Upper lobe of left lung (tissue), 6 donors: Measurements from ENCODE around the gene NRXN3. TPM values are rescaled to one million over a fixed set of nuclear protein-coding genes. Genes with fewer than 3 reads are reported as not detected.

Source experiments
- ATAC-seq, 2 donors: fragments of 200-7000 bp; cut with Tn5 transposase; one replicate each; pipeline ENCODE4 v1.9.1; 2022; ENCODE audit warnings: mild to moderate bottlenecking in 2 of 2, moderate library complexity in 2 of 2; ENCODE audit not compliant: low FRiP score in 2 of 2
- DNase-seq, 2 donors: peaks; one replicate each; pipeline ENCODE4 v3.0.0-alpha.2; 2019 to 2020
- H3K27ac ChIP-seq, 4 donors: fragments of 200-600 bp; sonication (generic); one replicate each; pipeline ENCODE4 v1.5.1; 2016 to 2019
- H3K27me3 ChIP-seq, 4 donors: fragments of 200-600 bp; sonication (generic); one replicate each; pipeline ENCODE4 v1.5.1; 2017 to 2019
- H3K36me3 ChIP-seq, 4 donors: fragments of 200-600 bp; sonication (generic); one replicate each; pipeline ENCODE4 v1.5.1; 2016 to 2019
- H3K4me1 ChIP-seq, 4 donors: fragments of 200-600 bp; sonication (generic); one replicate each; pipeline ENCODE4 v1.5.1; 2018 to 2019
- H3K4me3 ChIP-seq, 4 donors: fragments of 200-600 bp; sonication (generic); one replicate each; pipeline ENCODE4 v1.5.1; 2017 to 2019; ENCODE audit warnings: mild to moderate bottlenecking in 2 of 4, moderate library complexity in 1 of 4
- H3K9me3 ChIP-seq, 4 donors: fragments of 200-600 bp; sonication (generic); one replicate each; pipeline ENCODE4 v1.5.1; 2018 to 2019
- CTCF ChIP-seq, 6 experiments: fragments of 450-650 bp in 4 of 6; fragments of 200-600 bp in 2 of 6; sonication (generic) in 2 of 6; IDR thresholded peaks; one replicate each; pipeline ENCODE4 v1.5.1; 2016 to 2019; ENCODE audit warnings: antibody characterized with exemption in 6 of 6
- EP300 ChIP-seq, 4 donors: sonication (generic); formaldehyde crosslinking; IDR thresholded peaks; one replicate each; pipeline ENCODE4 v1.5.1; 2017; ENCODE audit warnings: antibody characterized with exemption in 4 of 4, control low read depth in 2 of 4
- POLR2A ChIP-seq, 4 donors: fragments of 450-650 bp; IDR thresholded peaks; one replicate each; pipeline ENCODE4 v1.5.1; 2016 to 2017; ENCODE audit warnings: antibody characterized with exemption in 4 of 4, mild to moderate bottlenecking in 2 of 4
- POLR2AphosphoS5 ChIP-seq, 2 donors: sonication (generic); formaldehyde crosslinking; IDR thresholded peaks; one replicate each; pipeline ENCODE4 v1.5.1; 2017; ENCODE audit warnings: antibody characterized with exemption in 2 of 2
- WGBS, 2 donors: methylation state at CpG; one replicate each; pipeline ENCODE4 v1.1.5; 2017 to 2018; 5-methylcytosine and 5-hydroxymethylcytosine counted together
- total RNA-seq, 6 donors: library from RNA; depleted of rRNA in 4 of 6; stranded (reverse); fragments of >200 nt in 4 of 6; gene quantifications; one replicate each; pipeline versions ENCODE4 v1.1.0 to v1.2.1, GENCODE V29; 2016 to 2021
- donor health status: DM: no; HTN: no; CAD: no; lungs with moderate emphysema.
- donor health status: DM: no; HTN: yes; CAD: no; lungs with severe emphysema.

Gene NRXN3
- total RNA-seq, 6 donors from 2014 or later = 4.4 to 14.9 (median 7.2) TPM

DNA sequence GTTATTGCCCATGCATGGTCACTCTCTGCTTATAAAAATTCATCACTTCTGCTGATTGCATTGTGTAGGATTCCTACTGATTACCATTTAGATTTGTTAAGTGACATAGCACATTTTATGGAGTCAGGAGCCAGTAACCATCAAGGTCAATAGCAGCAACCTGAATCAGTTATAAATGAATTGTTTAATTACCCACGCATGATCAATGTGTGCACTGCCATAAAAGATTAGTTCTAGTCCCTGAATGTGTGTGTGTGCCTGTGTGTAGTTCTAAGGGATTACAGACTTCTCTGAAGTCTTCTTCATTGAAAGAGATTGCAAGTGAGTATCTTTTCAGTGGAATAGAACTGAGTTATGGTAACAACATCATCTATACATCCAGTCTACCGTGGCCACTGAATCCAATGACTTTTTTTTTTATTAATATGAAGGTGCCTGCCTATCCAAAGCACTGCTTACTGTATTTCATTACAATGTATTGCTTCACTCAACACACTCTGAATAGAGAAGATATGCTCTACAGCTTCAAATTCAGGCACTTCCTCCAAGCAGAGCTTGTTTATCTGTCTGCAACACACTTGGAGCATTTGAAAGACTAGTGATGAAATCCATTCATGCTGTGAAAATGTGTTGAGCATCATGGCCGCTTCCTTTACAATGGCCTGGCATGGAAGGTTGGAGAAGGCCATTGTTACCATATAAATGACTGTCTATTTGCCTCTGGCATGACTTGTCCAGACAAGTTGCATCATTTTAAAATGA, 1659.4 kb downstream of the NRXN3 start:
- no peak for DNase-seq
- WGBS, 2 donors = 88 to 96% methylated on average over 3 of the region's 3 CpGs
- TF ChIP-seq POLR2A (IDR thresholded peaks at IDR 0.05) (no peak), EP300 (IDR thresholded peaks at IDR 0.05) (no peak), CTCF (IDR thresholded peaks at IDR 0.05) (no peak), POLR2AphosphoS5 (IDR thresholded peaks at IDR 0.05) (no peak)

GRCh38 chr14:79831195-79831892, 1661.2 kb downstream of the NRXN3 start:
- Histone ChIP-seq H3K4me1 (no peaks in the 10 kb centered on the region), H3K9me3 (no peaks in the 10 kb centered on the region), H3K4me3 (no peak overlapping the region), H3K36me3 (no peaks in the 10 kb centered on the region), H3K27me3 (no peaks in the 10 kb centered on the region), H3K27ac (no peak overlapping the region)
- no peak for DNase-seq
- ATAC-seq = no peak
- WGBS, 2 donors = 71 to 72% methylated on average over 10 of the region's 10 CpGs
- TF ChIP-seq CTCF (IDR thresholded peaks at IDR 0.05) (no peak), POLR2AphosphoS5 (IDR thresholded peaks at IDR 0.05) (no peak), EP300 (IDR thresholded peaks at IDR 0.05) (no peak), POLR2A (IDR thresholded peaks at IDR 0.05) (no peak)

More for the DNA sequence above, 1659.4 kb downstream of the NRXN3 start:
- Histone ChIP-seq H3K36me3 (no peaks in the 10 kb centered on the region), H3K9me3 (no peaks in the 10 kb centered on the region), H3K4me1 (no peaks in the 10 kb centered on the region), H3K4me3 (no peak overlapping the region), H3K27ac (no peak overlapping the region), H3K27me3 (no peaks in the 10 kb centered on the region)
- no peak for ATAC-seq

GRCh38 chr14:79833781-79834180, 1663.6 kb downstream of the NRXN3 start:
- Histone ChIP-seq H3K9me3 (no peaks in the 10 kb centered on the region), H3K27me3 (no peaks in the 10 kb centered on the region), H3K36me3 (no peaks in the 10 kb centered on the region), H3K27ac (no peak overlapping the region), H3K4me1 (no peaks in the 10 kb centered on the region), H3K4me3 (no peak overlapping the region)
- 53 to 56% methylated on average over 3 of the region's 3 CpGs for WGBS, 2 donors
- DNase-seq = no peak
- no peak for ATAC-seq
- TF ChIP-seq CTCF (IDR thresholded peaks at IDR 0.05) (no peak), POLR2AphosphoS5 (IDR thresholded peaks at IDR 0.05) (no peak), POLR2A (IDR thresholded peaks at IDR 0.05) (no peak), EP300 (IDR thresholded peaks at IDR 0.05) (no peak)

DNA sequence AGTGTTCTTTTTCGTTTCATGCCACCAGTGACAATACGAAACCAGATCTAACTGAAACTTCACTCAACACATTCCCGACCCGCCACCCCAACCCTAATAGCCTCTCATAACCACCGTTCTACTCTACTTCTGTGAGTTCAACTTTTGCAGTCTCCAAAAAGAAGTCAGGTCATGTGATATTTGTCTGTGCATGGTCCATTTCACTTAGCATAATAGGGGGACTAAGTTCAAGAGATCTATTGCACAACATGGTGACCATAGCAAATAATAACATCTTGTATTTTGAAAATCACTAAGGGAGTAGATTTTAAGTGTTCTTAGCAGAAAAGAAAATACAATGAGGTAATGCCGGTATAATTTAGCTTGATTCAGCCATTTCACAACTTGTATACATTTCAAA, 1664.7 kb downstream of the NRXN3 start:
- Histone ChIP-seq H3K9me3 (no peaks in the 10 kb centered on the region), H3K36me3 (no peaks in the 10 kb centered on the region), H3K27ac (no peak overlapping the region), H3K4me3 (no peak overlapping the region), H3K4me1 (no peaks in the 10 kb centered on the region), H3K27me3 (no peaks in the 10 kb centered on the region)
- no peak for DNase-seq
- ATAC-seq = no peak
- WGBS, 2 donors = 84 to 87% methylated on average over 6 of the region's 6 CpGs
- no peak for TF ChIP-seq EP300 (IDR thresholded peaks at IDR 0.05)
- no peak for TF ChIP-seq CTCF (IDR thresholded peaks at IDR 0.05)
- TF ChIP-seq POLR2AphosphoS5 (IDR thresholded peaks at IDR 0.05) = no peak
- TF ChIP-seq POLR2A (IDR thresholded peaks at IDR 0.05) = no peak
